ENCODE data around the gene RAVER1.
"Not testable (repeated sequence)": the region's sequence is repeated elsewhere in the genome, so short reads cannot be mapped to it uniquely, and the experiment has no call there.

Gene RAVER1

DNA sequence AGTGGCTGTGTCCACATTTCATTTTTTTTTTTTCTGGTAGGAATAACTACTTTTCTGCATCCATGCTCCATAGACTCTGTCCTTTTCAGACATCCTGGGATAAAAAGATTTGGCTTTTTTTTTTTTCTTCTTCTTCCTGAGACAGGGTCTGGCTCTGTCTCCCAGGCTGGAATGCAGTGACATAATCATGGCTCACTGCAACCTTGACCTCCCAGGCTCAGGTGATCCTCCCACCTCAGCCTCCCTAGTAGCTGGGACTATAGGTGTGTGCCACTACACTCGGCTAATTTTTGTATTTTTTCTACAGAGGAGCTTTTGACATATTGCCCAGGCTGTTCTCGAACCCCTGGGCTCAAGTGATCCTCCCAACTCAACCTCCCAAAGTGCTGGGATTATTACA is 10.2 kb upstream of the RAVER1 start:
- DNase-seq: no peak

DNA sequence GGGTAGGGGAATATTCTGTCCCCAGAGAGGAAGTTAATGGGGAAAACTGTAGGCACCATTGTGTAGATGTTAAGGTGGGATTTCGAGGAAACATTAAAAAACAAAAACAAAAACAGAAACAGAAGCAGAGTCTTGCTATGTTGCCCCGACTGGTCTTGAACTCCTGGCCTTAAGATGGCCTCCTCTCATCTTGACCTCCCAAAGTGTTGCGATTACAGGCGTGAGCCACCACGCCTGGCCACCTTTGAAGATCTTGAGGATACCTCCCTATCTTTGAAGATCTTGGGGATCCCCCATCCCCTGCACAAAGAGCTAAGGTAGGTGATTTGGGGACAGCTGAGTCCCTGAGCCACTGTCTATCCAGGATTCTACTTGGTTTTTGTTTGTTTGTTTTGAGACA is 6.6 kb upstream of the RAVER1 start:
- no peak for DNase-seq

DNA sequence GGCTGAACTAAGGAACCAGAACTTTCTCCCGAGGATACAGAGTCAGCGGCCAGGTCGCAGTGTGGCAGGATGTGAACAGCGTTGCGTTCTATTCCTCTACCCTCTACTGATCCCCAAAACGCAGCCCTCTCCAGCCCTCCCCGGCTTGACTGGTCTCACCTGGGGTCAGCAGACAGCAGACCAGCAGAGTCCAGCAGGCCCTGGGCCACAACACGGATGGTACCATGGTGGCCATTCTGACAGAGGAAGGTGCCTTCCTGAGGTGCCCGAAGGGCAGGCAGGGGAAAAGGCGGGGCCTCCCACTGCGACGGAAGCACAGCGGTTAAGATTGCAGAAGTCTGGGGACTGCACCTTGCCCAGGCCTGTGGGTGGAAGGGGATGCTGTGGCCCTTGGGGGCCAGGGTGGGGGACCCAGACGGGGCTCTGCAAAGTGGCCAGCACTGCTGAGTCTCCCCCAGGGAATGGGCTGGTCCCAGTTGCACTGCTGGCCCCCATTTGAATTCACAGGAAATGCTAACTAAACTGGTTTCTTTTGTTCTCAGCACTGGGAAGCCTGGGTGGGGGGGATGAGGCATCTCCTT is 6.1 kb upstream of the RAVER1 start, which contains the start of gene ICAM3:
TSS of gene ICAM3 (minus strand) at position 245 of the 581 bp plus-strand sequence. CDS start at position 235, 10 bp downstream.
- DNase-seq: peak; percentile 78

DNA sequence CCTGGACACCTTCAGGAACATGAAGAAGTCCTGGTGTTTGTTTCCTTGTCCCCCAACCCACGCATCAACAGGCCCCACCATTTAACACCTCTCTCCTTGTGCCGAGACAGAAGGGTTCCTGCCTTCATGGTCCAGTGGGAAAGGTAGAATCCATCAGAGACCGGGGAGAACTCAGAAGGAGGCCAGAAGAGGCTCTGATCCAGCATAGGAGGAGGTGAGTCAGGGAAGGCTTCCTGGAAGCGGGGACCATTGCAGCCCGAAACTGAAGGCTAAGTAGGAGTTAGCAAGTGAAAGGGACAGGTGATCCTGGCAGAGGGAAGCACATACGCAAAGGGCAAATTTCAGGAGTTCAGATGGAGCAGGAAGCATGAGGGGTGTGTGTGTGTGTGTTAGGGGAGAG is 5.6 kb upstream of the RAVER1 start:
- no peak for DNase-seq

DNA sequence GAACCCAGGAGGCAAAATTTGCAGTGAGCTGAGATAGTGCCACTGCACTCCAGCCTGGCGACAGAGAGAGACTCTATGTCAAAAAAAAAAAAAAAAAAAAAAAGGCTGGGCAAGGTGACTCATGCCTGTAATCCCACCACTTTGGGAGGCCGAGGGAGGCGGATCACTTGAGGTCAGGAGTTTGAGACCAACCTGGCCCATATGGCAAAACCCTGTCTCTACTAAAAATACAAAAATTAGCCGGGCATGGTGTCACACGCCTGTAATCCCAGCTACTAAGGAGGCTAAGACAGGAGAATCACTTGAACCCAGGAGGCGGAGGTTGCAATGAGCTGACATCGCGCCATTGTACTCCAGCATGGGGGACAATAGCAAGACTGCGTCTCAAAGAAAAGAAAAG is 3.4 kb upstream of the RAVER1 start:
- DNase-seq: not testable (repeated sequence)

DNA sequence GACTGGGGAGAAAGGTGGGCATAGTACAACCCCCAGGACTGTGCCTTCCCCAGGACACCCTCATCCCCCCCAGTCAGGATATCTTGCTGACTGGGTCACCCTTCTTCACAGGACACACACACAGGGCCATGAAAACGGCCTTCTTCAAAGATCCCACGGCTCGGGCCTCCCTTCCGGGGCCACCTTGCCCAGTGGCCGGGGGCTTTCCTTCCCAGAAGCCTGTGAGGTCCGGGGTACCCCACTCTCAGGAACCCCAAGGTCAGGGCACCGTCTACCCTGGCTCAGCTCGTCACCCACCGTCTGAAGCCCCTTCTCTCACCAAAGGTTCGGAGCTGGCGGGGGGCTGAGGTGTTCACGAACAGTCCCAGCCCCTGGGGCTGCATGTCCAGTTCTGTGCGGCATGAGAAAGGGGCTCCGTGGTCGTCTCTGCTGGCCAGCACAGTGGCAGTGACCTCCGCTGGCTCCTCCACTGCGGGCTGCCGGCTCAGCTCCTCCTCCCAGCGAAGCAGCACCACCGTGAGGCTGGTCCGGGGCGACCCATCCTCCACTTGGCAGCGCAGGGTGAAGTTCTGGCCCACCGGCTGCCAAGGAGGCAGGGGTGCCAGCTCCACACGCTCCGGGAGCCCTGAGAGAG is 2.1 kb upstream of the RAVER1 start:
- no peak for DNase-seq

DNA sequence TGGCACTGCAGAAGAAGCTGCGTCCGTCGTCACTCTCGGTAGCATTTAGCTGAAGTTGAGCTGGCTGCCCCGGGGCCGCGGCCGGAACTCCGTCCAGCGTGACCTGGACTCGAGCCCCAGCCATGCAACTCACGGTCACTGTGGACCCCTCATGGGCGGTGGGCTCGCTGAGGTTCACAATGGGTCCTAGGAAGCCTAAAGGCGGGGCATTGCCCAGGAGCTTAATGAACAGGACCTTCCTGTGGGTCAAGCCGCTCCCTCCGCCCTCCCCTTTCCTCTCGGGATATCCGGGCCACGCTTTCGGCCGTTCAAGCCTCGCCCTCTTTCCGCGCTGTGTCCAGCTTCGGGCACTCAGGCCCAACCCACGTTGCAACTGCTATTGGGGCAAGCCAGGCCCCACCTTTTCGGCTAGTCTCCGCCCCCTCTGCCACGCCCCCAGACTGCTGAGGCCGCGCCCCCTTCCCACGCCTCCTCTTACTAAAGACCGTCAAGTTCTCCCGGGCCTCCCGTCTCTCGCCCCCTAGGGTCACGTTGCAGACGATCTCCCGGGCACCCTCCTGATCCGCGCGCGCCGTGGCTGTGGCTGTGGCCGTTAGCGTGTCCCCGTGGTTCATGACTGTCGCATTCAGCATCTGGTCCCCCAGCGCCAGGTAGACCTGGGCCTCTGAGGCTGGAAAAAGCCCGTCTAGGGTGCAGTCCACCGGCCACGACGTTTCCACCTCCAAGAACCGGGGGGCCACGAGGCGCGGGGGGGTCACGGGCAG is 1.4 kb upstream of the RAVER1 start:
- peak; percentile 47 for DNase-seq

DNA sequence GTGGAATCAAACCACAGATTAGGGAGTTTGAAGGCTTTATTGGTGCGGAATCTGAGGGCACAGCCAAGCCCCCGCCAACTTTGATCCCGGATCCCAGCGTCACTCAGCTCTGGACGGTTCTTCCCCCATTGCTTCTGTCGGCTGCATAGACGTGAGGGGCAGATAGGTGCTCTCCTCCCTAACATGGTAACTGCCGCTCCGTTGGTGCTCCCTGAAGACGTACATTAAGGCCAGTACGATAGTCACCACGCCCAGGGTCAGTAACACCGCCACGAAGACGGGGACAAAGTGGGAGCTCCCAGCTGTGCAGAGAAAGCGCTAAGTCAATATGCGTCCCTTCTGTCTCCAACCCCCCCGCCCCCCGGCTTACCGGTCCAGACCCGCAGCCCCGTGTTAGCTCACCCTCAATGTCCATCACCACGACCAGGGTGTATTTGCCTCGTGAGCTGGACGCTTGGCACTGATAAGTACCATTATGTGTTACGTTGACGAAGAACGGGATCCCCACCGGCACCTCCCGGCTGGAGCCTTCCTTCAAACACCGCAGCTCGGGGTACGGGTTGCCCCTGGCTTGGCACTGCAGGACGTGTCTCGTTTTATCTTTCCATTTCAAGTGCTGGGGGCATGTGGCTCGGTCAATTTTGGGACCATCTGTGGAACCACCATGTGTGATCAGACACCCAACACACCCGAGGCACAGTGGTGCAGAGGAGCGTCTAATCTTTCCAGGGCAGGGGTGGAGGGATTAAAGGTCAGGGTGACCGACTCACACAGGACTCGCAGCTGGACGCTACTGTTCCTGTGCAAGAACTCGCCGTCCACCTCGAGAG is 644 bp upstream of the RAVER1 start:
- no peak for DNase-seq

DNA sequence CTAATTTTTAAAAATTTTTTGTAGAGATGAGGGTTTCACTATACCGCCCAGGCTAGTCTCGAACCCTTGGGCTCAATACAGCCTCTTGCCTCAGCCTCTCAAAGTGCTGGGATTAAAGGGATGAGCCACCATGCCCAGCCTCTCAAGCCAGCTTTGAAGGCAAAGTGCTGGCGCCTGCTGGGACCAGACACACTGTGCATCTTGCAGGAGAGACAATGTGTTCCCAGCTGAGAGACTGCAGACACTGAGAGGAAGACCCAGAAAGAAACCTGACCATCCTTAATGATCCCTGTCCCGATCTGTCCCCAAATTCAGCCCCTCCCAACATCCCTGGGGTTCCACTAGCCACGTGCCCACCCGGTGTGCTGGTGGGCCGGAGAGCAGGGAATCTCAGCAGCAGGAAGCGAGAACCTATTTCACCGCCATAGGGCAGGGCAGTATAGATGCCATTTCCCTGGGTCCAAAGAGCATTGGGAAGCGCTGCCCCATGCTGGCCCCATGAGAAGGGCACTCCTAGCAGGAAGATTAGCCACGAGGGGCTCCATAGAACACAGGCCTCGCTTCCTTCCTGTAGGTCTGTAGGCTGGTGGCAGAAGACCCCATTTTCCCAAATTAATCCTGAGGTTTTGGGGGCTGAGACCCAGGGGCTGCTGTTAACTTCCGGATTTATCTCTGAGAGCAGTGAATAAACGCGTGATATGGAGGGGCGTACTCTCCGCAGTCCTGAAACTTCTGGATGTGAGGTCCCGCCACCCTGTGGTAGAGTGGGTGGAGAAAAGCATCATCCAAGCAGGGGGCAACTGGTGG is 968 bp downstream of the RAVER1 start:
- DNase-seq: no peak

DNA sequence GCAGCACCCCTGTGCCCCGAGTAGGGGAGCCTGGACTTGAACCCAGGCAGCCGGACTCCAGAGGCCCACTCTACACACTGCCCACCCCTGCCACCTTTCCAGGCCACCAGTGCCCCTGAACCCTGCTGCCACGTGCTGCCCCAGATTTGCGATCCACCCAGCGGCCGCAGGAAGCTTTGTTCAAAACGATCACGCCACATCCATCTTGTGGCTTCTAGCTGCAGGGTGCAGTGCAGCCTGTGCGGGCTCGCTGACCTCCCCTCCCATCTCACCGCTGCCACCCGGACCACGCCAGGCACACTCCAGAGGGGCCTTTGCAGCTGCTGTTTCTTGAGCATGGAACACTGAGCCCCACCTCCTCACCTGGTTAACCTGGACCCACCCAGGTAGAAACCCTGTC is 3.8 kb downstream of the RAVER1 start:
- DNase-seq: no peak

DNA sequence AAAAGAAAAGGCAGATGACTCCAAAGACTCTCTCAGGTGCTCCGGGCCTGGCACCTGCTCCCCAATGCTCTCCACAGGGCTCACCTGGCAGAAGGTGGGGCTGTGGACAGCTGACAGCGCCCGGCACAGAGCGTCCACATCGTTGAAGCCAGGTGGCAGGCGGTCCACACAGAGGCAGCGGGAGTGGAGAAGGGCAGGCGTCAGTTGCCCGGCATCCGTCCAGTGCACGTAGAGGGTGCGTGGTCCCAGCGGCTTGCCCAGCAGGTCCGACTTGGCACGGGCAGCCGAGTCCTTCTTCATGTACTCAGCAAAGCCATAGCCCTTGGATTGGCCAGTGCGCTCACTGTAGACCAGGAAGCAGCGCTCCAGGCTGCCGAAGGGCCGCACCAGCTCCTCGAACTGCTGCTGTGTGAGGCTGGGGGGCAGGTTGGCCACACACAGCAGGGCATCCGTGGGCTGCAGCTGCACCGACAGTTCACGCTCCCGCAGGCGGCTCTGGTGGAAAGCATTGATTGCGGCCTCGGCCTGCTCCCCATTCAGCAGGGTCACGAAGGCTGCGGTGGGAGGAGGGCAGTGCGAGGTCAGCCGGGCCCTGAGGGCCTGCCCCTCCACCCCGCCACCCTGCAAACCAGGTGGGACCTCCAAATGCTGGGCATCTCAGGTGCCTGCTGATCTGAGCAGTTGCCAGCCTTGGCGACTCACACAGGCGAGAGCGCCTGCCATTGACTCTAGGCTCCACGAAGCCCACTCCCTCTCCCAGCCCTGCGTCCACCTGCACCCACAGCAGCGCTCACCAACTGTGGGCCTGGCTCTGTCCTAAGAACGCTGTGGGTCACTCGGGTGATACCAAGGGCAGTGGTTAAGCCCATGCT is 4.5 kb downstream of the RAVER1 start:
- DNase-seq: no peak

DNA sequence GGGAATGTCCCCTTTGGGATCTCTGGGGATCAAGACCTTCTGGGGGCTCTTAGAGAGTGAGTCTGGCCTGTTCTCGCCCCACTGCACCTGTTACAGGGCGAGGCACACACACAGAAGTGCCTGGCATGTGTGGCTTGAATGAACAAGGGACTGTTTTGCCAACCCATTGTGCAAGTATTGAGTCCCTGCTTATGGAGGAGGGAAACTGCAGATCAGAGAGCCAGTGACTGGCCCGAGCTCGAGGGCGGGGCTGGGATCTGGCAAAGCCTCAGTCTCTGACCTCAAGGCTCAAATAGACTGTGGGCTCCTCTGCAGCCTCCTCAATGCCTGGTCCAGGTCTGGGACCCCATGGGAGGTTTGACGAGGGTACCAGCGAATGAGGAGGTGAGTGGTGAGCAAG is 5.5 kb downstream of the RAVER1 start:
- DNase-seq: no peak

DNA sequence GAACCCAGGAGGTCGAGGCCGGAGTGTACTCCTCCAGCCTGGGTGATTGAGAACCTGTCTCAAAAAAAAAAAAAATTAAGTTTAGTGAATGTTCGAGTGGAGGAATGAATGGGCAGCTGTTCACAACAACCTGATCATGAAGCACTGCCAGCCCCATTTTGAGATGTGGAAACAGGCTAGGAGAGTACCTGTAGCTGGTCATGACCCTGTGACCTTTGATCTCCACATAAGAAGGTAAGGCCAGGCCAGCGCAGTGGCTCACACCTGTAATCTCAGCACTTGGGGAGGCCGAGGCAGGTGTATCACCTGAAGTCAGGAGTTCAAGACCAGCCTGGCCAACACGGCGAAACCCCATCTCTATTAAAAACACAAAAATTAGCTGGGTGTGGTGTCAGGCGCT is 7.6 kb downstream of the RAVER1 start:
- no peak for DNase-seq

DNA sequence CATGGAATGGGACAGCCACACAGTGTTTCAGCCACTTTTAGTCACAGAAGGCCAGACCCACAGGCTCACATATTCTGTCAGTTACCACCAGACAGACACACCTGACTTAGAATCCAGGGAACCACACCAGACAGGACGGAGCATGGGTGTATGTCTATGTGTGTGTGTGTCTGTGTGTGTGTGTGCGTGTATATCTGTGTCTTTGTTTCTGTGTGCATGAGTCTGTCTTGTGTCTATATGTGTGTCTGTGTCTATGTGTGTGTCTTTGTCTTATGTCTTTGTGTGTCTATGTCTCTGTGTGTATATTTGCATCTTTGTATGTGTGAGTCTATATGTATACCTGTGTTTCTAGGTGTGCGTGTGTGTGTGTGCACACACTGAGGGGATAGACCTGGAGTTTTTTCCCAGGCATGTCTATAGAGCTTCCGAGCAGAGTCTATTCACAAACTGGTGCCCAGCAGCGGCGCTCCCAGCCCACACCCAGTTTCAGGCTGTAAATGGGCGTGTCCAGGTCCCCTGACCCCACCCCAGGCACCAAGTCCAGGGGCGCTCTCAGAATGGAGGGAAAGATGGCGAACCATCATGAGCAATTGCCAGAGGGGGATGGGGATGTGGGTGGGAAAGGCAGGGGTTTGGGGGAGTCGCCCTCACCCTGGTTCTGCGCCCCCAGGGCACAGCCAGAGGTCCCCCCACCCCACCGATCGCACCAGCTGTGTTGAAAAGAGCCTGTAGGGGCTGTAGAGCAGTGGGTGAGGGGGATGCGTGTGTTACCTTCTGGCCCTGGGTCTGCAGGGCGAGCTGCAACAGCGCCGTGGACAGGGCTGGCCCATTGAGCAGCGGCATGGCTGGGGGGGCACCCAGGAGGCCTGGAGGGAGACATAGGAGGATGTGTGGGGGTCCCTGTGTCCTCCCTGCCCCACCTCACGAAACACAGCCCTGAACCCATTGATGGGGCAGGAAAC is 11.2 kb downstream of the RAVER1 start:
- DNase-seq: no peak

DNA sequence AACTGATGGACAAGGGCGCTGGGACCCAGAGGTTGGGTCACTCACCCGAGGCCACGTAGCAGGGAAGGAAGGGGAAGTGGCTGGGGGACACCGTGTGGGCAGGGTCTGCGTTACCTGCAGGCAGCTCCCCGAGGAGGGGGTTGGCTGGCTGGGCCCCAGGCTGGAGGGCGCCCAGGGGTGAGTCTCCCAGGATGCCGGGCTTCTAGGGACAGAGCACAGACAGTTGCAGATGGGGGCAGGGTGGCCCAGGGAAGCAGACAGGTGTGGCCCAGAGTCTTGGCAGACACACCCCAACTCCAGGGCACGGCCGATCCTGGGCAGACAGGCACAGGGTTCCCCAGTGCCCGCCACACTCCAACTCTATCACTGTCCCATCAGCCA is 11.9 kb downstream of the RAVER1 start:
- no peak for DNase-seq

DNA sequence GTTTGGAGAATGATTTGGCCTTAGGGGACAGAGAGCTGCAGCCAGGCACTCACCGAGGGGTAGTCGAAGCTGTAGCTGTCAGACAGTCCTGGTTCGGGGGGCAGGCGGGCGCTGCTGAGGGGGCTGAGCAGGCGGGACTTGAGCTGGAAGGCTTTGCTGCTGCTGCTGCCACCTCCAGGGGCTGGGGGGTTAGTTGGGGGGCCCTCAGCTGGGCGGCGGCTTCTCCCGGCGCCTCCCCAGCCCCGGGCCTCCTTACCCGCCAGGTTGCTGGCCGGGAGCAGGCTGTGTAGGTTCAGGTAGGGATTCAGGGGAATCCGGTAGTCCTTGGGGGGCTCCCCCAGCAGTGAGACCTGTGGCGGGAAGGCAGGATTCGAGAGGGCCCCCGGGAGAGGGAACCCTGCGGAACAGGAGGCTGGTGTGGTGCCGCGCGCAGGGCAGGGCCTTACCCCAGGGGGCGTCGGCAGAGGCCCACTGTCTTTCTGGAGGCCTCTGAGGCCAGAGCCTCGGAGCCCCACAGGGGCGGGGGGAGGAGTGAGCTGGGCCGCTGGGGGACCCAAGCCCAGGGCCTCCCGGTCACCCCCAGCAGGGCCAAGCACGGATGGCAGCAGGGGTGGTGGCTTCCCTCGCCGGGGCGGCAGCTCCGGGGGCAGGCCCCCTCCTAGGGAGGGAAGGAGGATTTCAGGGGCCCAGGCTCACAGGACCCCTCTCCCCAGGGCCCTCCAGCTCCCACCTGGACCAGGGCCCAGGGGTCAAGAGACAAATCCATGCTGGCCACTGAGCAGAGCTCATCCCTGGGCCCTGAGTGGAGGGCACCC is 12.5 kb downstream of the RAVER1 start:
- no peak for DNase-seq

DNA sequence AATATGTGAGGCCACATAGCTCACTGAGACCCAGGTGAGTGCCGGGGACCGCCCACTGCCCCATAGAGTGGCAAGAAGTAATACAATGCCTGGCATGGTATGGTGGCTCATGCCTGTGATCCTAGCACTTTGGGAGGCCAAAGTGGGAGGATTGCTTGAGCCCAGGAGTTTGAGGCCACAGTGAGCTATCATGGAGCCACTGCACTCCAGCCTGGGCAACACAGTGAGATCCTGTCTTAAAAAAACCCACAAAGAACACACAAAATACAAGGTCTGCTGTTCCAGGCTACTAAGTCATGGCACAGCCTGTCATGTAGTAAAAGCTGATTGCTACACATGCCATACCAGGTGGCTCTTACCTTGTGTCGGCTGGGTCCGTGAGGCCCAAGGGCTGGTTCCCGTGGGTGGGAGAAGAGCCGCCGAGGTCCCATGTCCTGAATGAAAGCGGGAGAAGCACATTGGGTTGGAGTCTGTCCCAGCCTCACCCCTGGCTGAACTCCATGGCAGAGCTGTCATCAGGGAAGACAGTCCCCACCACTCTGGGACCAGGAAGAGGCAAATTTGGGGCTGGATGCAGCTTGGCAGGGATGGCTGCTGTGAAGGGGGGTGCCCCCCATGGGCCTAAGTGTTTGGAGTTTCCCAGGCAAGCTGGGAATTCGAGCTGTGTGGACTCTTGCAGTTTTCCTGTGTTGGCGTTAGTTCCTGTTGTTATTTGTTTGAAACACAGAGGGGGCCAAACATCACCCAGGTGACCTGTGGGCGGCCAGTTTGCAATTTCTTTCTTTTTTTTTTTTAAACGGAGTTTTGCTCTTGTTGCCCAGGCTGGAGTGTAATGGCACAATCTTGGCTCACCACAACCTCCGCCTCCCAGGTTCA is 14.3 kb downstream of the RAVER1 start:
- no peak for DNase-seq

DNA sequence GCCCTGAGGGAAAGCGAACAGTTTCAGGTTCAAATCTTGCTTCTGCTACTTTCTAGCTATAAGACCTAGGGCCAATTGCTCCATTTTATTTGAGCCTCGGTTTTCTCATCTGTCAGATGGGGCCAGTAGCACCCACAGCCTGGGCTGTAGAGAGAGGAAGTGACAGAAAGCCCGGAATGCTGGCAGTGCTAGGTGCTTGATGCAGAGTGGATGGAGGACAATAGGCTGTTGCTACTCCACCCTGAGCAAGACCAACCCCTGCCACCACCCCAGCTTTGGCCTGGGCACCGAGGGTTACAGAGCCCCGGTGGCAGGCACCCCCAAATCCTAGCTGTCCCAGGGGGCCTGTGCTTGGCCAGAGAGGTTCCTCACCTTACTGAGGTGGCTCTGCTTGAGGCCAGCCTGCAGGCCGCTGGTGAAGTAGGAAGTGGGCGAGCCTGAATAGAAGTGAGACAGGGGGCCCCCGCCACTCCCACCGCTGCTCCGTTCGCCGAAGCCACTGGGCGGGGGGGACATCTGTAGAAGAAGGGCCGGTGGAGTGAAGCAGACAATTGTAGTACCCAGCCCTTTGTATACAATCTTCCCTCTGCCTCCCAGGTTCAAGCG is 15.4 kb downstream of the RAVER1 start:
- no peak for DNase-seq

Data from activated CD4-positive, alpha-beta T cell treated with anti-CD3 and anti-CD28 coated beads, Interleukin-2, amount 50 U/mL, for 16 hours (primary cell).